Activated CD4-positive, CD25-positive, alpha-beta regulatory T cell treated with anti-CD3 and anti-CD28 coated beads, Interleukin-2, amount 50 U/mL, for 24 hours (primary cell): ENCODE data around the gene ONECUT2.

Experiments
- ATAC-seq, 2 donors: fragments of 150-1000 bp; cut with Tn5 transposase; one replicate each; pipeline ENCODE4 v1.10.0; 2021; ENCODE audit warnings: mild to moderate bottlenecking in 1 of 2, moderate library complexity in 1 of 2

ONECUT2 gene

DNA sequence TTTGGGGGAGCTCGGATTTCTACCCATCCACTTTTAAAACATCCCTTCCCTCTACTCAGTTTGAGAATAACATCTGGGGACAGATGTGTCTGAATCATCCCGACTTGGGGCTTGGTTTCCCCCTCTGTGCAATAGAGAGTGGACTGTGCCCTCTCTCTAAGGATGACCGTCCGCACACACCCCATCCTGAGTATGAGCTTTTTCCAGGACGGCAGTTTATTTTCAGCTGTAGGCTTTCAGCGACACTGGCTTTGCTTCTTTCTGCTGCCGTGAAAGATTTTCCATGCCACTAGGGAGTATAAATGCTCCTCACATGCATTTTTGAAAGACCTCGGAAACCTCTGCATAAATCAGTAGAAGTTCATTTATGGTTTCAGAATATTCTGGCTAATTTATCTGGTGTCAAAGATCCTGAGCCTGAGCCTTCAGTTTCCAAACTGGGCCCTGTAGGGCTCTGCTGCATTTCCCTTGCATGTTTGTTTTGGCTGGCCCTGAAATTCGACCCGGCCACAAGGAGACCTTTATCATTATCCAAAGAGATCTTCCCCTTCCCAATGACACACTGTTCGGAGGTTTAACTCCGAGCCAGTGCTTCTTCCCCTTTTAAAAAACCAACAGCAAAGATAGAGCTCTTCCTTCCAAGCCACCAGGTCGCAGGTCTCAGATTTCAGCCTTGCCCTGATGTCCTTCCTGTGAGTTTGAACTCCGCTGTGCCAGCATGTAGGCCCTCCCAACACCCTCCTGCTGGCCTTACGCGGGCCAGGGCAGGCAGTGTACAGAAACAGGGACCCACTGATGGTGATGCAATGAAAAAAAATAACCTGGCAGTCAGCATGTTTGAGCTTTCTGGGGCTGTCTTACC lies 98.1 kb downstream of the ONECUT2 start:
- ATAC-seq, result no peak

- ATAC-seq, result no peak
These were observed 98.8 kb downstream of the ONECUT2 start for GRCh38 chr18:57533868-57534510.

DNA sequence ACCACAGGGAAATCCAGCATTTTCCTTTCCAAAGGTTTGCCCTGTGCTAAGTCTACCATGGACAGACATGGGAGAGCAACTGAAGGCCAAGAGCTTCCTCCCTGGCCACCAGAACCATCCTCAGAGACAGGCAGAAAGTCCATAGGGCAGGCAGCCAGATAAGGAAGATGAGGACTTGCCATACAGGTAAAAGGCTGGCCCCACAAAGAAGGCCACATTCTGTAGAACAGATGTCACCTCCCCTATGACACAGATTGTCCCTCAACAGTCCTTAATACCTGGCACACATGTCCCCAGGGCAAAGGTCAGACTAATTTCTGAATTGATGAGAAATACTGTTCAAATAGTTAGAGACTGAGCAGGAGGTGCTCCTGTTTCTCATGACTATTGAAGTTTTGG lies 99.3 kb downstream of the ONECUT2 start:
- ATAC-seq, result no peak

GRCh38 chr18:57538614-57539013 lies 103.4 kb downstream of the ONECUT2 start:
- ATAC-seq, result no peak

DNA sequence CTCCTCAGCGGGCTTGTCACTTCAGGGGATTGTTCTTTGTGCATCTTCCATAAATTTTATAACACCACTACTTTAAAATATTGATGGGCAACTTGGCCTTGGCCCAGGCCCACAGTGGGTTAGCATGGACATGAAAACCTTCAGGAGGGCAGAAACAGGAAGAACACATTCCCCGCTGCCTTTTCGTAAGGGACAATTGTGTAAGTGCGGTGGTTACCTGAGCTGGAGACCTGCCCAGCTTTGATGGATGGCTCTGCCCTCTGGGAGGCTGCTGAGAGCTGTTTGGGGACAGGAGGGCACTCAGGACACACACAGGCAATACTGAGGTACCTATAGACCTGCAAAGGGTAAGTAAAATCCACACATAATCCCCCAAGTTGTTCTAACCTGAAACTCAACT lies 104.5 kb downstream of the ONECUT2 start:
- ATAC-seq, result no peak
